C4-2B (cell line): ENCODE measurements around the gene RIT2.

Experiments
- H3K27ac ChIP-seq: fragments of 450-650 bp; 2 replicates; pipeline ENCODE4 v1.5.1; 2017
- CTCF ChIP-seq: fragments of 450-650 bp; conservative IDR thresholded peaks from 2 replicates; pipeline ENCODE4 v1.5.1; 2017; ENCODE audit warnings: mild to moderate bottlenecking
- ZFX ChIP-seq: fragments of 450-650 bp; IDR thresholded peaks from 2 replicates; pipeline ENCODE4 v1.6.1; 2017

Gene RIT2

GRCh38 chr18:42954887-42955286 lies 160.6 kb downstream of the RIT2 start:
- H3K27ac ChIP-seq, result no peak overlapping the region
- TF ChIP-seq CTCF (no peak), ZFX (no peak)

GRCh38 chr18:42953306-42953705 lies 162.2 kb downstream of the RIT2 start:
- no peak overlapping the region for H3K27ac ChIP-seq
- no peak for TF ChIP-seq ZFX
- TF ChIP-seq CTCF, result no peak

- TF ChIP-seq CTCF (no peak; the same call in 1 of the 2 replicates), ZFX (no peak)
- H3K27ac ChIP-seq, result no peak overlapping the region
Measured at GRCh38 chr18:42950732-42951131, 164.8 kb downstream of the RIT2 start.

GRCh38 chr18:42948831-42949230 lies 166.7 kb downstream of the RIT2 start:
- H3K27ac ChIP-seq, result no peak overlapping the region

GRCh38 chr18:42941860-42942259 lies 173.6 kb downstream of the RIT2 start:
- TF ChIP-seq CTCF (no peak), ZFX (no peak)
- H3K27ac ChIP-seq, result no peak overlapping the region

More at GRCh38 chr18:42948831-42949230, 166.7 kb downstream of the RIT2 start:
- no peak for TF ChIP-seq CTCF
- no peak for TF ChIP-seq ZFX

- no peak overlapping the region for H3K27ac ChIP-seq
- no peak for TF ChIP-seq ZFX
Measured at GRCh38 chr18:42941021-42941420, 174.5 kb downstream of the RIT2 start.

GRCh38 chr18:42937436-42937835 lies 178.0 kb downstream of the RIT2 start:
- TF ChIP-seq ZFX (no peak), CTCF (no peak)
- no peak overlapping the region for H3K27ac ChIP-seq

- no peak overlapping the region for H3K27ac ChIP-seq
- TF ChIP-seq CTCF (no peak), ZFX (no peak)
Measured at GRCh38 chr18:42936289-42936688, 179.2 kb downstream of the RIT2 start.
